ENCODE data around the gene LMNTD2. TPM values are rescaled to one million over a fixed set of nuclear protein-coding genes. Genes with fewer than 3 reads are reported as not detected.
A peak's percentile ranks its signal among the peaks of the same experiment; 100 is the strongest.

The LMNTD2 gene
- total and polyA plus RNA-seq, 2 of the 13 experiments (the other 11 are each of a cell fraction or from before 2014, with no cell fraction given): 1.1 to 3.1 TPM

GRCh38 chr11:586376-587316 is 26.1 kb upstream of the LMNTD2 start (continued):
- TF ChIP-seq ZFP91 (CRISPR knock-in tag; IDR thresholded peaks at IDR 0.05; ENCODE audit: borderline replicate concordance) (0 out of 2 replicates have a peak, but pooled peaks have one; percentile 9), FOXA1 (IDR thresholded peaks at IDR 0.05) (no peak), FOXA1 (CRISPR knock-in tag; IDR thresholded peaks at IDR 0.05) (peak; percentile 67; the same call in 1 of the 2 replicates), ELF3 (CRISPR knock-in tag; IDR thresholded peaks at IDR 0.05) (peak; percentile 30; the same call in 1 of the 2 replicates), MAX (IDR thresholded peaks at IDR 0.05) (peak; percentile 40; the same call in 1 of the 2 replicates)

- in situ Hi-C loops (cut with HindIII; ENCODE audit: extremely low pct_ligation_motif_present, low pct_unique_long_range_greater_than_20kb): no loop called here
- TF ChIP-seq RFXANK (CRISPR knock-in tag; IDR thresholded peaks at IDR 0.05): no peak
- TF ChIP-seq, protein P1, sequence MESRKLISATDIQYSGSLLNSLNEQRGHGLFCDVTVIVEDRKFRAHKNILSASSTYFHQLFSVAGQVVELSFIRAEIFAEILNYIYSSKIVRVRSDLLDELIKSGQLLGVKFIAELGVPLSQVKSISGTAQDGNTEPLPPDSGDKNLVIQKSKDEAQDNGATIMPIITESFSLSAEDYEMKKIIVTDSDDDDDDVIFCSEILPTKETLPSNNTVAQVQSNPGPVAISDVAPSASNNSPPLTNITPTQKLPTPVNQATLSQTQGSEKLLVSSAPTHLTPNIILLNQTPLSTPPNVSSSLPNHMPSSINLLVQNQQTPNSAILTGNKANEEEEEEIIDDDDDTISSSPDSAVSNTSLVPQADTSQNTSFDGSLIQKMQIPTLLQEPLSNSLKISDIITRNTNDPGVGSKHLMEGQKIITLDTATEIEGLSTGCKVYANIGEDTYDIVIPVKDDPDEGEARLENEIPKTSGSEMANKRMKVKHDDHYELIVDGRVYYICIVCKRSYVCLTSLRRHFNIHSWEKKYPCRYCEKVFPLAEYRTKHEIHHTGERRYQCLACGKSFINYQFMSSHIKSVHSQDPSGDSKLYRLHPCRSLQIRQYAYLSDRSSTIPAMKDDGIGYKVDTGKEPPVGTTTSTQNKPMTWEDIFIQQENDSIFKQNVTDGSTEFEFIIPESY (CRISPR knock-in tag; IDR thresholded peaks at IDR 0.05): 0 out of 2 replicates have a peak, but pooled peaks have one; percentile 26
- TF ChIP-seq CCDC6 (CRISPR knock-in tag; IDR thresholded peaks at IDR 0.05): no peak
- peak; percentile 63 for TF ChIP-seq AGO2 (optimal IDR thresholded peaks at IDR 0.05; ENCODE audit: low read depth, low read length)
- Histone ChIP-seq H3K27me3 (ENCODE audit: control insufficient read depth in 1 of 2, insufficient read depth in 2 of 2, low read length in 2 of 2) (no peaks in the 10 kb centered on the region), H3K4me1 (ENCODE audit: insufficient read depth, low read length) (peaks cover 68% of the 10 kb centered on the region), H3K4me3 (replicated peaks in 1 of 3; ENCODE audit: insufficient read depth in 1 of 3, low read depth in 2 of 3, low read length in 3 of 3) (no peak overlapping the region), H3K9ac (ENCODE audit: insufficient read depth, low read depth, low read length) (no peak overlapping the region), H3K79me2 (ENCODE audit: insufficient read depth, low read length) (peaks cover 54% of the 10 kb centered on the region), H3K36me3 (replicated peaks in 1 of 2; ENCODE audit: control insufficient read depth in 1 of 2, insufficient read depth in 2 of 2, low read length in 2 of 2) (peaks cover 18 to 44% of the 10 kb centered on the region in 2 experiments), H3K27ac (ENCODE audit: extremely low read length, insufficient read depth, low read length) (no peak overlapping the region), H4K20me1 (ENCODE audit: insufficient read depth, low read length) (peaks cover 39% of the 10 kb centered on the region), H3K4me2 (ENCODE audit: low read depth, low read length) (no peak overlapping the region), H2AFZ (ENCODE audit: low read length) (no peak overlapping the region), H3K9me3 (ENCODE audit: low read length) (no peaks in the 10 kb centered on the region)
- no peak for ATAC-seq
- ChIA-PET CTCF (ENCODE audit: low intra/inter-chr PET ratio, low total read pairs) (no interaction called here), POLR2A (no interaction called here)
- no peak for DNase-seq (ENCODE audit: low spot score)
- BruUV-seq (replicated peaks): no TSS peak
- intact Hi-C loops (cut with micrococcal nuclease; ENCODE audit: unreplicated experiment): no loop called here
- no peak for FAIRE-seq
- 97% methylated on average over 10 of the region's 10 CpGs for WGBS (ENCODE audit: low lambda C conversion rate)
Measured at GRCh38 chr11:584287-584686, 23.7 kb upstream of the LMNTD2 start.

Data from HepG2 (cell line).